ENCODE results near the gene CEMIP.

DNA sequence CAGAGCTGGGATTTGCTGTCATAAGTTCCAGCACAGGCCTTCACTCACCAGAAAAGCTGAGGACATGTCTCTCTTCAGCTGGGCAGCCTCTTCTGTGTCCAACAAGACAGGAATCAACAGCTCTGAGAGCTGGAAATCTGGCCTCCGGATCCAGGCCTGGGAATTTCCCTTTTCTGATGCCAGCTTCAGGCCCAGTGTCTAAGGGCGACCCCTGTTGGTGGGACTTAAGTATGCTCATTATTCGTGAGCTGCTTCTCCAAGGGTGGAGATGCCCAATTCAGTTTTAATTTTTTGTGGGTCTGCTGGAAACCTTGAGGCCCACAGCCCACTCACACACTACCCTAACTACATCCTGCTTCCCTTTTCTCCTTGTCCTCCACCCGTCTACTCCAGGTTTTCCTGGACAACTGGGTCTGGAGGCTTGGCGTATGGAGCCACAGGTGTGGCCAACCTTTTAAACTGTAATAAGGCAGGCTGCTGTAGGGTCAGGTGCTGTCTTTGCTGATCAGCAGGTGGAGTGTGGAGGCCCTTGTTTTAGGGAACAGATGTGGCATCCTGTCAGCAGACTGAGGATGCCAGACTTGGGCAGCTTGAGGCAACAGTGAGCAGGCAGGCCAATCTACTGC is 2.6 kb upstream of the CEMIP start:
- TF ChIP-seq CTCF (conservative IDR thresholded peaks at IDR 0.05; ENCODE audit: low read length) (peak; percentile 91), EZH2phosphoT487 (IDR thresholded peaks at IDR 0.05; ENCODE audit: borderline replicate concordance, low read depth, low read length) (no peak)

All from OCI-LY7 (cell line).